Activated gamma-delta T cell (primary cell): Measurements from ENCODE around the gene GFI1B.
"Not testable (repeated sequence)": the region's sequence is repeated elsewhere in the genome, so short reads cannot be mapped to it uniquely, and the experiment has no call there.

Experiments used
- DNase-seq: peaks from one replicate; lab custom pipeline; 2025; lab: John Stamatoyannopoulos, UW

GFI1B gene

DNA sequence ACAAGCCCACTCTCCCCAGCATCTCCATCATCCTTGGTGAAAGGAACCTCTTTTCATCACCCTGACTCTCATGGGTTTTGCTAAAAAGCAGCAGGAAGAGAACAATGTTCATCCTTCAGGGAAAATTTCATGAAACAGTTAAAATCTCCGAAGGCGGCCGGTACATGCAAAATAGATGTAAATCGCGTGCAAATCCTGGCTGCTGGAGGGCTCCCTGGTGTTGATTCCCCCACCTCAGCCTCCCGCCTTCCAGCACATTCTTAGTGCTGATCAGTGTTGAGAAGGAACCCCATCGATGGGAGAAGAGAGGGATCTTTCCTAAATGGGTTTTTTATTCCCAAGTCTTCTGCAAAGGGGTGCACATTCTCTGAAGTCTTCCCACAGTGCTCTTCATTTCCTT lies 8.7 kb upstream of the GFI1B start:
- no peak for DNase-seq

DNA sequence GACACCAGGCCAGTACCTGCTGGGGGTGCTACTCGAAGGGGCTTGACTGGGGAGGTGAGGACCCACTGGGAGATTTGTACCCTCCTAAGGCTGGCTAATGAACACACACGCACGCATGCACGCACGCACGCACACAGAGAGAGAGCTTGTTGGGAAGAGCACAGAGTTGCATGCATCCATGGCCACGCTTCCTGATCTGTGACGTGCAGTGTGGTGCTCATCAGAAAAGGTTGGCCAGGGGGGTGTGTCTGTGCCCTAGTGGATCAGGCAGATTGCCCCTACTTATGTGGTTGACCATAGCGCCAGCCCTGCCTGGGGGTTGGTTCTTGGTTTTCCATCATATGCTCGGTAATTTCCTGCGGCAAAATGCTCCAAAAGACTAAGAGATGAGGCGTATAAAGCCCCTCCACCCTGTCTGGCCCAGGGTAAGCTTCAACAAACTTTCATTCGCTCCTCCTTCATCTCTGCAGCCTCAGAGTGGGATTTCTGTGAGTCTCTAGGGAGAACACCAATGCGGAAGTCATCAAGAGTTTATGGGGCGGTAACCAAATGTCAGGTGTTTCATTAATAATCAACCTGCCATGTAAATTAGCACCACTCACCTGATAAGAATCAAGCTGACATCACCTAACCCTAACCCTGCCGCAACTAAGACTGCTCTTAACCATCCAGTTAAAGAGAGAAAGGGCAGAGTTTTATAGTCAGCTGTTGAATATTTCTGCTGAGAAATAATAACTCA lies 8.0 kb upstream of the GFI1B start:
- DNase-seq = no peak

DNA sequence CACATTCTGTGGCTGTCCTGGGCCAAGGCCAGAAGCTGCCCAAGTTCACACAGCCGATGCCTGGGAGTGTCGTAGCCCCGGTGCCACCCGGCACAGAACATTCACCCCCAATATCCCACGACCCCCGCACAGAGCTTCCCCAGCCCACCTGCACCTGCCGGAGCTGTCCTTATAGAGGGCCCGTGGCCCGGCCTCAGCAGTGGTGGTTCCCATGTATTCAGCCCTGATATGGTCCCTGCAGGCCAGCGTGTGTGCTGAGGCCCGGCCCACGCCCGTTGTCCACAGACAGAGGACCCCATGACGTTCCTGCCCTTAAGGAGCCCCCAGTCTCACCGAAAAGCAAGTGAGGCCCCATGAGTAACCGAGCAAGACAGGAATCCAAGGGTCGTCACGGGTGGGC lies 5.3 kb upstream of the GFI1B start:
- no peak for DNase-seq

DNA sequence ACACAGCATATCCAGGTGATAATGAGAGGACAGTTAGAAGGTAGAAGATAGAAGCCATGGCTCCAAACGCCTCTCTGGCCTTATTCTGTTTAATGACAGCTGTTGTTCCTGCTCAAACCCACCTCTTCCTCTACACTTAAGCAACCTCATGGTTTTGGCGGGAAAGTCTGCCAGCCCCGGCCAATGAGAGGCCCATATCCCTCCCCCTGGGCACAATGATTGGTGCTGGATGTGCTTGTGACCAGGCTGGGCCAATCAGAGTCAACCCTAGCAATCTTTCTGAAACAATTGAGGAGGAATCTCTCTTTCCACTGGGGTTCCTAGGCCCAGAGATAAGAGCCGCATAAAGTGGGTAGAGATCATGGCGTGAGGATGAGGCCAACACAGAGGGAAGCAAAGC lies 4.8 kb upstream of the GFI1B start:
- DNase-seq = no peak

- no peak for DNase-seq
Observed at GRCh38 chr9:132975961-132976360, 2.5 kb upstream of the GFI1B start.

- DNase-seq = no peak
Observed at GRCh38 chr9:132976571-132976970, 1.9 kb upstream of the GFI1B start.

DNA sequence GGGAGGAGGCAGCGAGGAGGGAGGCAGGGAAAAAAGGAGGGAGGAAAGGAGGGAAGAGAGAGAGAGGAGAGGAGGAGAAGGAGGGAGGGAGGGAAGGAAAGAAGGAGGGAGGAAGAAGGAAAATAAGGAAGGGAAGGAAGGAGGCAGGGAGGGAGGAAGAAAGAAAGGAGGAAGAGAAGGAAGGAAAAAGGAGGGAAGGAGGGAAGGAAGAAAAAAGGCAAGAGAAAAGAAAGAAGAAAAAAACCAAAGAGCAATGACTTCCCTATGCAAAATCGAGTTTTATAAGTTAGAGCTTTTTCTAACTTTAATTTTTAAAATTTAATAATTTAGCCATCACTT lies 413 bp upstream of the GFI1B start:
- DNase-seq = no peak

- DNase-seq = no peak
Observed at GRCh38 chr9:132980157-132980556, 1.7 kb downstream of the GFI1B start.

DNA sequence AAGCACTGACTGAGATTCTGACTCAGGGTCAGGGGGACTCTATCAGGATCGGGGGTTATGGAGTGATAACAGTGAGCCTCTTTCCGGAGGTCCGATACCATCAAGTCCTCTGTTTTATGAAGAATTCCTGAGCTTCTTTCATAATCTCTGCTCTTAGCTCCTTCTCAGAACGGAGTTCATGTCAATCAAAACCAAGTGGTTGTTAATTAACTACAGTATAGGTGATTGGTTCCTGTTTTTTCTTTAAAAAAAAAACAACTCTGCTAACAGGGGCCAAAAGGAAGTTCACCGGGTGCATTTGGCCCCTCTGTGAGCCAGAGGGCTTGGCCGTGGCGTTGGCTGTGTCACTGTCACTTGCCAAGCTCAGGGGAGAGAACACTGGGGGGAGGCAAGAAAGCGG lies 4.0 kb downstream of the GFI1B start:
- no peak for DNase-seq

DNA sequence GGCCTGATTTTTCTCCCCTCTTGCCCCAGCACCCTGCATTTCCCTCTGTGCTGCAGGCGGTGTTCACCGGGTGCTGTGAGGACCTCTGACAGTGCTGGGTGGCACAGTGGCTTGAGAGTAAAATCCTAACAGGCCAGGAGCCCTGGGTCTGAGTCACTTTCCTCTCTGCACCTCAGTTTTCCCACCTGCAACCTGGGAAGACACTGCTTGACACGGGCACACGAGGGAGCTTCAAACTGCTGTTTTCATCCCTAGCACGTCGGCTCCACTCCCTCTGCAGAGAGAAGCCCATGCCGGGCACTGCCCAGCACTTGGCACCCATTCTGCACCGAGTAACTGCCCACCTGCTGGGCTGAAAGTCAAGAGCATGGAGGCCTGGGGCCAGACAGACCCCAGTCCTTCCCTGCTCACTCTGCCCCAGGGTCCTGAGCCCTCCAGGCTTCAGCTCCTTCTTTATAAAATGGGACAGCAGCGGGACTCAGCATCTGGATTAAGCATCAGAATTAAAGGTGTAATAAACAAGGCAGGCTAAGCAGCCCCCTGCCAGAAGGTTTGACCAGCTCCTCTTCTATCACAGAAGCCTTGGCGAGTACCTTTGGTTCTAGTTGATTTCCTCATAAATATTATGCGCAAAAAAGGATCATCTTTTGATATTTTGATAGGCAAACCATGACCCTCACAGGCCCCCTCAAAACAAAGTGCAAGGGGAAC lies 5.2 kb downstream of the GFI1B start:
- DNase-seq = no peak

DNA sequence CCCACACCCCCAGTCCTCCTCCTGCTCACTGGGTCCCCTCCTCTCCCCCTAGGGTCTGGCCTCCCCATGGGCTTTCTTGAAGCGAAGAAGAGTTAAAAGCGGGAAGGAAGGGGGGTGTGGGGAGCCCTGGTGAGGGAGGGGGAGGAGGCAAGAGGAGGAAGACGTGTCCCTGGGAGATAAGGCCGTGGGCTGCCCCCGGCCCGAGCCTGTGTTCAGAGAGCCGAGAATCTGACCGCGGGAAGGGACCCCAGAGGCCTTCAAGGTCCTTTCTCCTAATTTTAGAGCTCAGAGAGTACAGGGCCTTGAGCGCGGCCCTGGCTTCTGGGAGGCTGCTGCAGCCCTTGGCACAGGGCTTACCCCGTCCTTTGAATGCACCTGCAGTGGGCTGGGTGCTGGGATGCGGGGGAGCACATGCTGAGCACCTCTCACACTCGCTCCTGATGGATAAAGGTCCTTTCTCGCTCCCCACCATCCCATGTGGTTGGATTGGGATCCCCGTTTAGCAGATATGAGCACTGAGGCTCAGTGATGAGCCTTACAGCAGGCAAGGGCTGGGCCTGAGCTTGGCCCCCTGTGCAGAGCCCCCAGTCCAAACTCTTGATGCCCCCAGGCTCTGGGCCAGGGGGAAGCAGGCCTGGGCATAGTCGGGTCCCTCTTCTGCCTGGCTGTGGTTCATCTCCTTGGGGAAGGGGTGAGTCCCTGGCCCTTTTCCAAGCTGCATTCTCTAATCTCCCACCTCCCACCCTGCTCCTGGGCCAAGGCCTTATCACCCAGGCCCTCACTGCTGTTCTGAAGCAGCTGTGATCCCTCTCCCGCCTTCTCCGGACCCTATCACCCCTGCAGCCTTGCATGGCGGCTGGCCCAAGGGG lies 5.9 kb downstream of the GFI1B start:
- no peak for DNase-seq

GRCh38 chr9:132985071-132985350 lies 6.5 kb downstream of the GFI1B start:
- DNase-seq = no peak

GRCh38 chr9:132985489-132985888 lies 7.0 kb downstream of the GFI1B start:
- no peak for DNase-seq

DNA sequence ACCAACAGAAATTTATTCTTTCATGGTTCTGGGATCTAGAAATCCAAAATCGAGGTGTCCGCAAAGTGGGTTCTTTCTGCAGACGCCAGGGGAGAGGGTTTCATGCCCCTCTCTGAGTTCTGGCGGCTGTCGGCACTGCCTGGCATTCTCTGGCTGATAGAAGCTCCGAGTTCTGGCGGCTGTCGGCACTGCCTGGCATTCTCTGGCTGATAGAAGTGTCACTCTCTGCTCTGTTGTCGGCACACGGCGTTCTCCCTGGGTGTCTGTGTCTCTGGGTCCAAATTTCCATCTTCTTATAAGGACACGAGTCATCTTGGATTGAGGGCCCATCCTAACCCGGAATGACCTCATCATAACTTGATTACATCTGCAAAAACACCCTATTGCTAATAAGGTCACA lies 7.6 kb downstream of the GFI1B start:
- no peak for DNase-seq

DNA sequence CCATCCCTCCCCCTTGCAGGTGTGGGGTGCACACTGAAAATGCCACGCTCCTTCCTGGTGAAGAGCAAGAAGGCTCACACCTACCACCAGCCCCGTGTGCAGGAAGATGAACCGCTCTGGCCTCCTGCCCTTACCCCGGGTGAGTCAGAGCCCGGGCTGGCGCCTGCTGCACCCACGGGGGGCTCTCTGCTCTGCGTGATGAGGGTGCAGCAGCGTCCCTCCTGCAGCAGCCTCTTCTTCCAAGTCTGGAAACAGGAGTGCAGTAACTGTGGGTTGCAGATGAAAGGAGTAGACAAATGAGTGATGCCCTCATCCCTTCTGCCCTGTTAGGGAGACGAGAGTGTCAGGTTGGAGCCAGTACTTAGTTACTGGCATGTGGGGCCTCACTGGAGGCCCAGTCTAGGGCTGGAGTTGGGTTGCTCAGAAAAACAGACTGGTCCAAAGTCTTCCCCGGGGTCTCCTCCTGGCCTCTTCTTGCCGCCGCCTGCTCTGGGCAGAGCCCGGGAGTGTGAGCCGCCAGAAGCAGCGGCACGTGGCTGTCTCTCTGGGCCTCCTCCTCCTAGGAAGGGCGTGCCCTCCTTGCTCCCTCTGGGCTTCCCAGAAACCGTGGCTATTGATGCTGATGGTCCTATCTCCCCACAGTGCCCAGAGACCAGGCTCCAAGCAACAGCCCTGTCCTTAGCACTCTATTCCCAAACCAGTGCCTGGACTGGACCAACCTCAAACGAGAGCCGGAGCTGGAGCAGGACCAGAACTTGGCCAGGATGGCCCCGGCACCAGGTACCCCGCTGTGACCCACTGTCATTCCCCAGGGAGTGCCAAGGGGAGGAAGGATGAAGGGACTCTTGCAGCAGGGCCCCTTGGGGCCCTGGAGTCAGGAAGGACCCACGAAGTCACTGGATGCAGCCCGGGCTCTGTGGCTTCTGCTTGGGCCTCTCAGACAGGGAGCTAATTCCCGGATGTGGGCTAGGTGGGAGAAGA lies 8.4 kb downstream of the GFI1B start:
- DNase-seq = no peak

DNA sequence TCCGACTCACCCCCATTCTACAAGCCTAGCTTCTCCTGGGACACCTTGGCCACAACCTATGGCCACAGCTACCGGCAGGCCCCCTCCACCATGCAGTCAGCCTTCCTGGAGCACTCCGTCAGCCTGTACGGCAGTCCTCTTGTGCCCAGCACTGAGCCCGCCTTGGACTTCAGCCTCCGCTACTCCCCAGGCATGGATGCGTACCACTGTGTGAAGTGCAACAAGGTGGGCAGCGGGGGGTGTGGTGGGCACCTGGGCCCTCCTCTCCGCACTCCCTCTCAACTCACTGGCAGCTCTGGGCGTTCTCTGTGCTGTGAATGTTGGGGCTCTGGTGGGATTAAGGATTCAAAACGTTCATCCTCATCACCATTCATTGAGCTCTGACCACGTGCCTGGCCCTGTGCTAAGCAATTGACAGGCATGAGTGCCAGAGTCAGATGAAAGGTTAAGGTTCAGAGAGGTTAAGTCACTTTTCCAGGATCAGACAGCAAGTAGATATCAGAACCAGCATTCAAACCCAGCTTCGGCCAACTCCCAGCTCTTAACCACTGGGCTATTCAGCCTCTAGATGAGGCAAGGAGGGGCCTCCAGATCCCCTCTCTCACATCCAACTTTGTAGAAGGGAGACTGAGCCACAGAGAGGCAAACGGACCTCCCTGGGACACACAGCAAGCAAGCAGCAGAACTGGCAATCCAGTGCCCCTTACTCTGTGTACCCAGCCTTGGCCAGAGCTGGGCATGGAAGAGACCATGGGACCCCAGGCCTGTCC lies 9.9 kb downstream of the GFI1B start:
- DNase-seq = no peak

- DNase-seq = no peak
Observed at GRCh38 chr9:132989014-132989310, 10.5 kb downstream of the GFI1B start.

DNA sequence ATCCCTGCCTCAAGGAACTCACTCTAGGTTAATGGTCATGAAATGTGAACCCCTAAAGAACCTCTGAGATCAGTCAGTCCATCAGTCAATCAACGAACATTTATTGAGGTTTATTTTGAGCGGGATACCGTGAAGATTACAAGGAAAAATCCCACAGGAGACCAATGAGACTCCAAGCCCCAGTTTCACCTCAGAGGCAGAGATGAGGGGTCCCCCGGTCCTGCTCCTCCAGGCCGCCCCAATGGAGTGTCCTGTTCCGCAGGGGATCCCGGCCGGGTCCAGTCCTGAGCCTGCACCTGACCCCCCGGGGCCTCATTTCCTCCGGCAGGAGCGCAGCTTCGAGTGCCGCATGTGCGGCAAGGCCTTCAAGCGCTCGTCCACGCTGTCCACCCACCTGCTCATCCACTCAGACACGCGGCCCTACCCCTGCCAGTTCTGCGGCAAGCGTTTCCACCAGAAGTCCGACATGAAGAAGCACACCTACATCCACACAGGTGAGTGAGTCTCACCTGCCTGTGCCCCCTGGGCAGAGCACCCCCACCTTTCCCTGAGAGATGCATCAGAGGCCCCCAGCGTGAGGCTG lies 11.0 kb downstream of the GFI1B start:
- no peak for DNase-seq

DNA sequence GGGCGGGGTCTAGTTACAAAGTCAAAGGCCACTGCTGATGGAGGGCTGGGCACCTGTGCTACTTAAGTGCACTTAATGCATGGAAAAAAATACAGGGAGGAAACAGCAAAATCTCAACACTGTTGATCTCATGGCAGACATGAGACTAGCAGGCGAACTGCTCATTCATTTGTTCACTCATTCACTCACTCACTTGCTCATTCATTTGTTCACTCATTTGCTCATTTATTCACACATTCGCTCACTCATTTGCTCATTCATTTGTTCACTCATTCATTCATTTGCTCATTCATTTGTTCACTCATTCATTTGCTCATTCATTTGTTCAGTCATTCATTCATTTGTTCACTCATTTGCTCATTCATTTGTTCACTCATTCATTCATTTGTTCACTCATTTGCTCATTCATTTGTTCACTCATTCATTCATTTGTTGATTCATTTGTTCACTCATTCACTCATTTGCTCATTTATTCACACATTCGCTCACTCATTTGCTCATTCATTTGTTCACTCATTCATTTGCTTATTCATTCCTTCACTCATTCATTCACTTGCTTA lies 11.6 kb downstream of the GFI1B start:
- DNase-seq = not testable (repeated sequence)

DNA sequence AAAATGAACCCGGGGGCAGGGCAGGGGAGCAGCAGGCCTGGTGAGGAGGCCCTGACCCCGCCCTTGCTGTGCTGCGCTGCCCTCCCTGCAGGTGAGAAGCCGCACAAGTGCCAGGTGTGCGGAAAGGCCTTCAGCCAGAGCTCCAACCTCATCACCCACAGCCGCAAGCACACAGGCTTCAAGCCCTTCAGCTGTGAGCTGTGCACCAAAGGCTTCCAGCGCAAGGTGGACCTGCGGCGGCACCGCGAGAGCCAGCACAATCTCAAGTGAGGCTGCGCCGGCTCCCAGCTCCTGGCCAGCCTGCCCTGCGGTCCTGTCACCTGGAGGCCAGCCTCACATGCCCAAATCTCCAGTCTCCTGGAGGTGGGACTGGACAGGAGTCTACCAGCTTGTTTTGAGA lies 12.3 kb downstream of the GFI1B start:
- DNase-seq = no peak
